Caco-2 (cell line): ENCODE measurements around the gene ARHGAP25. TPM values are rescaled to one million over a fixed set of nuclear protein-coding genes. Genes with fewer than 3 reads are reported as not detected.

ENCODE experiments used
- BruUV-seq: library from RNA; stranded (reverse); fragments of 400-500 nt; replicated peaks from 2 replicates; lab custom pipeline; 2021; lab: Mats Ljungman, UMichigan
- CTCF ChIA-PET: fragments of 300-600 bp; sonication (Branson Sonifier 250); formaldehyde crosslinking; loops from one replicate; lab custom pipeline; 2022; ENCODE audit warnings: antibody characterized with exemption; lab: Charles Lee
- POLR2A ChIA-PET: fragments of 300-600 bp; sonication (Branson Sonifier 250); formaldehyde crosslinking; loops from one replicate; lab custom pipeline; 2022; ENCODE audit warnings: antibody characterized with exemption; lab: Charles Lee
- DNase-seq, 2 experiments: peaks; one replicate each; pipeline versions ENCODE4 v3.0.0 to v3.0.0-alpha.2; 2020 to 2022
- H3K27me3 ChIP-seq: replicated peaks from 2 replicates; pipeline ENCODE4 v1.6.0; 2011; ENCODE audit warnings: low read length; ENCODE audit not compliant: control insufficient read depth, insufficient read depth
- H3K36me3 ChIP-seq: 2 replicates; pipeline ENCODE4 v1.5.1; 2011; ENCODE audit warnings: low read length; ENCODE audit not compliant: control insufficient read depth, insufficient read depth
- H3K4me1 ChIP-seq: fragments of 250-450 bp; sonication (Bioruptor Pico); 2 replicates; pipeline ENCODE4 v1.5.1; 2020; ENCODE audit warnings: mild to moderate bottlenecking
- H3K4me3 ChIP-seq: 2 replicates; pipeline ENCODE4 v1.5.1; 2011; ENCODE audit warnings: low read depth, mild to moderate bottlenecking, control low read depth, low read length
- H3K9me3 ChIP-seq: fragments of 250-450 bp; sonication (Bioruptor Pico); 2 replicates; pipeline ENCODE4 v1.5.1; 2020; ENCODE audit warnings: mild to moderate bottlenecking, moderate library complexity
- H3K27ac Mint-ChIP-seq: one replicate; pipeline ENCODE4 v1.8.0; 2022; ENCODE audit warnings: mixed read lengths; ENCODE audit not compliant: unreplicated experiment
- H3K27me3 Mint-ChIP-seq: one replicate; pipeline ENCODE4 v1.8.0; 2022; ENCODE audit warnings: mixed read lengths; ENCODE audit not compliant: insufficient read depth, unreplicated experiment
- H3K36me3 Mint-ChIP-seq: one replicate; pipeline ENCODE4 v1.8.0; 2022; ENCODE audit warnings: mild to moderate bottlenecking, mixed read lengths; ENCODE audit not compliant: insufficient read depth, unreplicated experiment
- H3K4me1 Mint-ChIP-seq: one replicate; pipeline ENCODE4 v1.8.0; 2022; ENCODE audit warnings: low read depth, mixed read lengths; ENCODE audit not compliant: unreplicated experiment
- H3K4me3 Mint-ChIP-seq: one replicate; pipeline ENCODE4 v1.8.0; 2022; ENCODE audit warnings: mild to moderate bottlenecking, moderate library complexity, mixed read lengths; ENCODE audit not compliant: unreplicated experiment
- H3K9me3 Mint-ChIP-seq: one replicate; pipeline ENCODE4 v1.8.0; 2022; ENCODE audit warnings: mixed read lengths; ENCODE audit not compliant: unreplicated experiment
- intact Hi-C: fragments of 100-400 bp; cut with micrococcal nuclease; formaldehyde crosslinking; loops from one replicate; pipeline ENCODE4 v1.10.0; 2022; ENCODE audit not compliant: unreplicated experiment
- total RNA-seq: library from RNA; stranded (reverse); gene quantifications from 2 replicates; pipeline ENCODE4 v1.2.3, GENCODE V29; 2022
- TF ChIP-seq, protein P1 (sequence below), 2 experiments: fragments of 200-600 bp in 1 of 2; IDR thresholded peaks; 1 replicate in 1 of 2; 2 replicates in 1 of 2; pipeline versions ENCODE4 v1.5.1 to v1.8.0; 2011 to 2022; ENCODE audit warnings: antibody characterized with exemption in 1 of 2, control low read depth in 1 of 2, inconsistent platforms in 1 of 2, low read depth in 1 of 2, low read length in 1 of 2, mild to moderate bottlenecking in 1 of 2, moderate library complexity in 1 of 2; ENCODE audit not compliant: insufficient read depth in 1 of 2, severe bottlenecking in 1 of 2, unreplicated experiment in 1 of 2

The ARHGAP25 gene
- total RNA-seq, 1 experiment from 2014 or later: 0.48 TPM

DNA sequence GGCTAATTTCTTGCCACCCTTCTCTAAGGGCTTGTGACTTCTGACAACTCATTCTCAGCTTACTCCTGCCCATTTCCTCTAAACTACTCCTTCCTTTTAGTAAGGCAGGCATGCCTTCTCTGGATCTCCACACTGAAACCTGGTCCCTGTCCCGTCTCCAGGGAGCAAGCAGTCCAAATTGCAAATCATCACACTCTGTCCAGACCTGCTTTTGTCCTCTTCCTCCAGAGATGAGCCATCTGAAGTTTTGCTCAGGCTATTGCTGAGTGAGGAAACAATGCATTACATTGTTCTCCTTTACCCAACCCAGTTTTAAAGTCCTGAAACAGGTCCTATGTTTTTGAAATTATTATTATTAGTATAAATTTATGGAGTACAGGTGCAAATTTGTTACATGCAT, 57.3 kb downstream of the ARHGAP25 start:
- no peak overlapping the region for H3K4me3 Mint-ChIP-seq
- H3K36me3 Mint-ChIP-seq: no peaks in the 10 kb centered on the region
- Histone ChIP-seq H3K27me3 (no peaks in the 10 kb centered on the region; the same call in 1 of the 2 replicates), H3K4me1 (no peaks in the 10 kb centered on the region), H3K36me3 (no peaks in the 10 kb centered on the region), H3K4me3 (no peak overlapping the region), H3K9me3 (no peaks in the 10 kb centered on the region)
- H3K4me1 Mint-ChIP-seq: no peaks in the 10 kb centered on the region
- CTCF ChIA-PET: interaction anchor here (1.3 kb wide), 1 partner anchor 40 kb away, joined by 3 read pairs; no protein-coding TSS in a partner anchor
- no TSS peak for BruUV-seq
- TF ChIP-seq, protein P1, sequence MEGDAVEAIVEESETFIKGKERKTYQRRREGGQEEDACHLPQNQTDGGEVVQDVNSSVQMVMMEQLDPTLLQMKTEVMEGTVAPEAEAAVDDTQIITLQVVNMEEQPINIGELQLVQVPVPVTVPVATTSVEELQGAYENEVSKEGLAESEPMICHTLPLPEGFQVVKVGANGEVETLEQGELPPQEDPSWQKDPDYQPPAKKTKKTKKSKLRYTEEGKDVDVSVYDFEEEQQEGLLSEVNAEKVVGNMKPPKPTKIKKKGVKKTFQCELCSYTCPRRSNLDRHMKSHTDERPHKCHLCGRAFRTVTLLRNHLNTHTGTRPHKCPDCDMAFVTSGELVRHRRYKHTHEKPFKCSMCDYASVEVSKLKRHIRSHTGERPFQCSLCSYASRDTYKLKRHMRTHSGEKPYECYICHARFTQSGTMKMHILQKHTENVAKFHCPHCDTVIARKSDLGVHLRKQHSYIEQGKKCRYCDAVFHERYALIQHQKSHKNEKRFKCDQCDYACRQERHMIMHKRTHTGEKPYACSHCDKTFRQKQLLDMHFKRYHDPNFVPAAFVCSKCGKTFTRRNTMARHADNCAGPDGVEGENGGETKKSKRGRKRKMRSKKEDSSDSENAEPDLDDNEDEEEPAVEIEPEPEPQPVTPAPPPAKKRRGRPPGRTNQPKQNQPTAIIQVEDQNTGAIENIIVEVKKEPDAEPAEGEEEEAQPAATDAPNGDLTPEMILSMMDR (IDR thresholded peaks at IDR 0.05; ENCODE audit: insufficient read depth in 1 of 2, low read depth in 1 of 2, low read length in 1 of 2, severe bottlenecking in 1 of 2, unreplicated experiment in 1 of 2): no peak
- POLR2A ChIA-PET: no interaction called here
- intact Hi-C loops: no loop called here
- H3K27me3 Mint-ChIP-seq: peaks cover 12% of the 10 kb centered on the region
- H3K9me3 Mint-ChIP-seq: no peaks in the 10 kb centered on the region
- H3K27ac Mint-ChIP-seq: no peak overlapping the region
- no peak for DNase-seq

DNA sequence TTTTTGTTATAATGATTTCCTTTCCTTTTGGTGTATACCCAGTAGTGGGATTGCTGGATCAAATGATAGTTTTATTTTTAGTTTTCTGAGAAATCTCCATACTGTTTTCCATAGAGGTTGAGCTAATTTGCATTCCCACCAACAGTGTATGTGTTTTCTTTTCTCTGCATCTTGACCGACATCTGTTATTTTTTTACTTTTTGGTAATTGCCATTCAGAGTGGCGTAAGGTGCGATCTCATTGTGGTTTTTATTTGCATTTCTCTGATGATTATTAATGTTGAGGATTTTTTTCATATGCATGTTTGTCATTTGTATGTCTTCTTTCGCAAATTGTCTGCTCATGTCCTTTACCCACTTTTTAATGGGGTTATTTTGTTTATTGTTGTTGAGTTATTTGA, 58.1 kb downstream of the ARHGAP25 start:
- DNase-seq: no peak
- no peaks in the 10 kb centered on the region for H3K36me3 Mint-ChIP-seq
- Histone ChIP-seq H3K4me3 (no peak overlapping the region), H3K9me3 (no peaks in the 10 kb centered on the region), H3K4me1 (no peaks in the 10 kb centered on the region), H3K27me3 (no peaks in the 10 kb centered on the region; the same call in 1 of the 2 replicates), H3K36me3 (no peaks in the 10 kb centered on the region)
- no peaks in the 10 kb centered on the region for H3K4me1 Mint-ChIP-seq
- H3K27ac Mint-ChIP-seq: no peak overlapping the region
- H3K9me3 Mint-ChIP-seq: no peaks in the 10 kb centered on the region
- H3K27me3 Mint-ChIP-seq: peaks cover 9% of the 10 kb centered on the region
- ChIA-PET CTCF (no interaction called here), POLR2A (no interaction called here)
- intact Hi-C loops: no loop called here
- no TSS peak for BruUV-seq
- TF ChIP-seq, protein P1 (IDR thresholded peaks at IDR 0.05; ENCODE audit: insufficient read depth in 1 of 2, low read depth in 1 of 2, low read length in 1 of 2, severe bottlenecking in 1 of 2, unreplicated experiment in 1 of 2): no peak
- H3K4me3 Mint-ChIP-seq: no peak overlapping the region

DNA sequence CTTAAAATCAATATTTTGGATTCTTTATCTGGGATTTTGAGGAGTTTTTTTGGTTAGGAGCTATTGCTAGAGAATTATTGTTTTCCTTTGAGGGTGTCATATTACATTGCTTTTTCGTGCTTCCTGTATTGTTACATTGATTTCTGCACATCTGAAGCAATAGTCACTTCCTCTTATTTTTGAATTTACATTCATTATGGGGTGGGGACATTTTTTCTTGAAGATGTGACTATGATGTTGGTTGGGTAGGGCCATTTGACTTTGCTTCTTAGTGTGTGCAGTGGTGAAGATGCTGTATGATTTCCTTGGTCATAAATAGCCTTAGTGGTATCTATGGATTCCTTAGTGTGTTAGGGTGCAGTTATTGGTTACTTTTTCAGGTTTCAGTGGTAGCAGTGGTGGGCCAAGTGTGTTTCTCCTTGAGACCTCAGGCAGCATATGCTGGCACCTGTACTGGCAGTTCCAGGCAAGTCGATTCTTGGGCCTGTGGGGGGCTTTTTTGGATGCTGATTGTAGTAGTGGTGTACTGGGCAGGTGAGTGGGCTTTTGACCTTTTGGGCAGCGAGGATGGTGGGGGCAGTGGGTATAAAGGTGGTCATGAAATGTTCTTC, 61.8 kb downstream of the ARHGAP25 start:
- CTCF ChIA-PET: no interaction called here
- no peak for DNase-seq

More for the DNA sequence above, 61.8 kb downstream of the ARHGAP25 start:
- Mint-ChIP-seq H3K4me3 (no peak overlapping the region), H3K27ac (no peak overlapping the region), H3K36me3 (no peaks in the 10 kb centered on the region), H3K27me3 (peaks cover 14% of the 10 kb centered on the region), H3K4me1 (no peaks in the 10 kb centered on the region), H3K9me3 (no peaks in the 10 kb centered on the region)
- Histone ChIP-seq H3K9me3 (no peaks in the 10 kb centered on the region), H3K27me3 (no peaks in the 10 kb centered on the region; the same call in 1 of the 2 replicates), H3K4me1 (no peaks in the 10 kb centered on the region), H3K4me3 (no peak overlapping the region), H3K36me3 (no peaks in the 10 kb centered on the region)
- no TSS peak for BruUV-seq
- intact Hi-C loops: no loop called here
- TF ChIP-seq, protein P1 (IDR thresholded peaks at IDR 0.05; ENCODE audit: insufficient read depth in 1 of 2, low read depth in 1 of 2, low read length in 1 of 2, severe bottlenecking in 1 of 2, unreplicated experiment in 1 of 2): no peak
- POLR2A ChIA-PET: no interaction called here
